ENCODE results near the gene SAPCD2. TPM values are rescaled to one million over a fixed set of nuclear protein-coding genes. Genes with fewer than 3 reads are reported as not detected.
"Not testable (repeated sequence)": the region's sequence is repeated elsewhere in the genome, so short reads cannot be mapped to it uniquely, and the experiment has no call there.

The SAPCD2 gene
- total RNA-seq, 2 experiments from 2014 or later, result 15.2 to 15.4 TPM

DNA sequence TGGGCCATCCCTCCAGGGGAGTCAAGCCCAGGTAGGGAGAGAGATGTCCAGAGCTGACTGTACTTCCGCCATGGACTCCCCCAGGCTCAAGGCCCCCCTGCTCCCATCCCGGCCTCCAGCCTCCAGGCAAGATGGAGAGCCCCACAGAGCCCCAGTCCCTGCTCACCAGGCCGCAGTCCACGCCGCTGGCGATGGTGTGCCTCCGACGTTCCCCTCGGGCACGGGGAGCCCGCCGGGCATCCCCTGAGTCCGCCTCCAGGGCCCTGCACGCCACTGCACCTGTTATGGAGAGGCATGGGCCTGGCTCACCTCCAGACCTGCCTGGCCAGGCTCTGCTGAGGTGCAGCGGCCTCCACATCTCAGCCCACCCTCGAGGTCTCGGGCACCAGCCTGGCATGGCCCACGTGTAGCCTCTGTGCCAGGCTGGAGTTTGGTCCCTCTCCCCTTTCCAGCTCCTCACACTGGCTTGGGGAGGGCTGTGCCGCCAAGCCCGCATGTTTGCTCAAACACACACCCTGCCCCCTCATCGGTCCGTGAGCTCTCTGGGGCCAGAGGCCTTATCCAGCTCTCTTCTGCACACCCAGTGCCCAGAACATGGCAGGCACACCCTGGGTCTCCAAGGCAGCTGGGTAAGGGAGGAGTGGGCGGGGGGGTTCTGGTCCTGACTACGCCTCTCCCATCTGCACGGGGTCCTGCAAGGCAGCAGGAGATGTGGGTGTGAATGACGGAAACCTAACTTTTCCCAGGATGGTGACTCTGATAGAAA, 4.1 kb downstream of the SAPCD2 start:
- H3K4me1 Mint-ChIP-seq, result peaks cover 11% of the 10 kb centered on the region
- peaks cover 3% of the 10 kb centered on the region for H3K36me3 Mint-ChIP-seq
- no peak overlapping the region for H3K27ac Mint-ChIP-seq
- DNase-seq, result no peak
- H3K27me3 Mint-ChIP-seq, result peaks cover 4% of the 10 kb centered on the region
- H3K9me3 Mint-ChIP-seq, result no peaks in the 10 kb centered on the region
- no peak overlapping the region for H3K4me3 Mint-ChIP-seq

GRCh38 chr9:137065336-137065967, 4.9 kb downstream of the SAPCD2 start:
- DNase-seq, result no peak
- H3K36me3 Mint-ChIP-seq, result peaks cover 3% of the 10 kb centered on the region
- H3K4me3 Mint-ChIP-seq, result no peak overlapping the region
- peaks cover 7% of the 10 kb centered on the region for H3K4me1 Mint-ChIP-seq
- no peaks in the 10 kb centered on the region for H3K9me3 Mint-ChIP-seq
- peaks cover 4% of the 10 kb centered on the region for H3K27me3 Mint-ChIP-seq
- H3K27ac Mint-ChIP-seq, result no peak overlapping the region

DNA sequence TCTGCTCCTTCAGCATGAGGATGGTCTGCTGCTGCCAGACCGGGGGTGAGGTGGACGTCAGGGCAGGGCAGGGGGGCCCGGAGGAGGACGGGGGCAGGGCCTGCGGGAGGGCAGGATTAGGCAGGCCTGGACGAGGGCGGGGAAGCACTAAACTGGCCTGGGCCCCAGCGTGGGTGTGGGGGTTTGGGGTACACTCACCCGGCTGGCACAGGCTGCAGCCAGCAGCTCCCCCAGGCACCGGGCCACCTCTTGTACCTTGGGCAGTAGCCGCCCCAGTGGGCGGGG, 5.5 kb downstream of the SAPCD2 start:
- Mint-ChIP-seq H3K4me1 (peaks cover 7% of the 10 kb centered on the region), H3K36me3 (peaks cover 3% of the 10 kb centered on the region), H3K9me3 (no peaks in the 10 kb centered on the region), H3K27me3 (peaks cover 4% of the 10 kb centered on the region), H3K4me3 (no peak overlapping the region), H3K27ac (no peak overlapping the region)
- DNase-seq, result no peak

GRCh38 chr9:137064027-137064879, 6.1 kb downstream of the SAPCD2 start:
- DNase-seq, result peak; percentile 60
- peaks cover 7% of the 10 kb centered on the region for H3K4me1 Mint-ChIP-seq
- H3K27ac Mint-ChIP-seq, result no peak overlapping the region
- no peak overlapping the region for H3K4me3 Mint-ChIP-seq
- peaks cover 3% of the 10 kb centered on the region for H3K36me3 Mint-ChIP-seq
- H3K9me3 Mint-ChIP-seq, result no peaks in the 10 kb centered on the region
- peaks cover 4% of the 10 kb centered on the region for H3K27me3 Mint-ChIP-seq

- Mint-ChIP-seq H3K27ac (no peak overlapping the region), H3K27me3 (peaks cover 4% of the 10 kb centered on the region), H3K4me1 (peaks cover 7% of the 10 kb centered on the region), H3K36me3 (peaks cover 3% of the 10 kb centered on the region), H3K9me3 (no peaks in the 10 kb centered on the region), H3K4me3 (no peak overlapping the region)
- no peak for DNase-seq
Measured at GRCh38 chr9:137063311-137064026, 6.9 kb downstream of the SAPCD2 start.

GRCh38 chr9:137062798-137063197, 7.6 kb downstream of the SAPCD2 start:
- H3K4me1 Mint-ChIP-seq, H3K9me3 Mint-ChIP-seq, H3K36me3 Mint-ChIP-seq, H3K27me3 Mint-ChIP-seq, DNase-seq, H3K4me3 Mint-ChIP-seq, H3K27ac Mint-ChIP-seq: not testable (repeated sequence)

DNA sequence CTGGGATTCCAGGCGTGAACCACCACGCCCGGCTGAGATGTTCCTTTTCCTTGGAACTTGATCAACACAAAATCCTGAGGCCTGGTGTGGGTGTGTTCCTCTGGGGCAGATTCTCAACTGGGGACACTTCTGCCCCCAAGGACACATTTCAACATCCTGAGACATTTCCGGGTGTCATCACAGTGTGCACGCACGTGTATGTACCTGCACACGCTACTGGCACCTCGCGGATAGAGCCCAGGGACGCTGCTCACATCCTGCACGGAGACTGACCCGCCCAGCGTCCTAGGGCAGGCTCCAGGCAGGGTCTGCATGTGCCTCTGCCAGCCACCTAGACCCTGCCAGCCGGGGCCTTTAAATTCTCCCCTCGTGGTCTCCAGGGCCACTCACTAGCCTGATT, 8.0 kb downstream of the SAPCD2 start:
- H3K27ac Mint-ChIP-seq, result no peak overlapping the region
- H3K36me3 Mint-ChIP-seq, result peaks cover 3% of the 10 kb centered on the region
- no peaks in the 10 kb centered on the region for H3K27me3 Mint-ChIP-seq
- H3K4me1 Mint-ChIP-seq, result peaks cover 3% of the 10 kb centered on the region
- no peak overlapping the region for H3K4me3 Mint-ChIP-seq
- no peak for DNase-seq
- no peaks in the 10 kb centered on the region for H3K9me3 Mint-ChIP-seq

DNA sequence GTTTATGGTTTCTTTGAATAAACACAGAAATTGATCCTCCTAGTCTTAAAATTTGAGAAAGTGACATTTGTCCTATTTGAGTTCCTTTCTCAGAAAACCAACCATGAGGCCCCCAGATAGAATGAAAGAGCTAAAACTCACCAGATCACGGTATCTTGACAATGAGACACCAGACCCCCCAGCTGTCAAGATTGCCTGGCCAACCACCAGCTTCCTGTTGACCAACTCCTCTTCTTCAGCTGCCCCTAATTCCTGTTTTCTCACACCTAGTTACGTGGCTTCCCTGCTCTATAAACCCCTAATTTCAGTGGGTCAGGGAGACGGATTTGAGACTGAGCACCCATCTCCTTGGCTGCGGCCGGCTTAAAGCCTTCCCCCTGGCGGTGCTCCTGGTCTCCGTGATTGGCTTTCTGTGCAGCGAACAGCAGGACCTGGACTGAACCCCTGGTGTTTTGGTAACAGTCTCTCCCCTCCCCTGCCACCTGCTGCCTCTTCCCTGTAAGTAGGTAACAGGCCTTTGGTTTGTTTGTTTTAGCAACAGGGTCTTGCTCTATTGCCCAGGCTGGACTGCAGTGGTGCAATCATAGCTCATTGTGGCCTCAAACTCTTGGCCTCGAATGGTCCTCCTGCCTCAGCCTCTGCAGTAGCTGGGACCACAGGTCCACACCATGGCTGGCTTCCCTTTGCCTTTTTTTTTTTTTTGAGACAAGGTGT, 11.7 kb downstream of the SAPCD2 start:
- no peak for DNase-seq
- Mint-ChIP-seq H3K36me3 (no peaks in the 10 kb centered on the region), H3K27ac (no peak overlapping the region), H3K4me1 (no peaks in the 10 kb centered on the region), H3K9me3 (no peaks in the 10 kb centered on the region), H3K4me3 (no peak overlapping the region), H3K27me3 (peaks cover 3% of the 10 kb centered on the region)

- no peak overlapping the region for H3K27ac Mint-ChIP-seq
- H3K27me3 Mint-ChIP-seq, result peaks cover 9% of the 10 kb centered on the region
- no peaks in the 10 kb centered on the region for H3K36me3 Mint-ChIP-seq
- DNase-seq, result no peak
- H3K4me1 Mint-ChIP-seq, result no peaks in the 10 kb centered on the region
- H3K4me3 Mint-ChIP-seq, result no peak overlapping the region
- H3K9me3 Mint-ChIP-seq, result no peaks in the 10 kb centered on the region
Measured at GRCh38 chr9:137057545-137057944, 12.8 kb downstream of the SAPCD2 start.

GRCh38 chr9:137056739-137057415, 13.5 kb downstream of the SAPCD2 start:
- DNase-seq, result no peak
- Mint-ChIP-seq H3K4me1 (no peaks in the 10 kb centered on the region), H3K27me3 (peaks cover 16% of the 10 kb centered on the region), H3K9me3 (no peaks in the 10 kb centered on the region), H3K36me3 (no peaks in the 10 kb centered on the region), H3K27ac (no peak overlapping the region), H3K4me3 (no peak overlapping the region)

GRCh38 chr9:137055385-137056364, 14.7 kb downstream of the SAPCD2 start:
- Mint-ChIP-seq H3K36me3 (no peaks in the 10 kb centered on the region), H3K27me3 (peaks cover 21% of the 10 kb centered on the region)
- DNase-seq, result no peak

GRCh38 chr9:137054932-137055384, 15.4 kb downstream of the SAPCD2 start:
- Mint-ChIP-seq H3K36me3 (no peaks in the 10 kb centered on the region), H3K9me3 (no peaks in the 10 kb centered on the region), H3K27me3 (peaks cover 28% of the 10 kb centered on the region), H3K27ac (no peak overlapping the region), H3K4me3 (no peak overlapping the region), H3K4me1 (no peaks in the 10 kb centered on the region)
- DNase-seq, result no peak

More at GRCh38 chr9:137055385-137056364, 14.7 kb downstream of the SAPCD2 start:
- H3K27ac Mint-ChIP-seq, result no peak overlapping the region
- no peak overlapping the region for H3K4me3 Mint-ChIP-seq
- H3K9me3 Mint-ChIP-seq, result no peaks in the 10 kb centered on the region
- H3K4me1 Mint-ChIP-seq, result no peaks in the 10 kb centered on the region
